Panc1 (cell line): ENCODE results near the gene SNUPN. TPM values are rescaled to one million over a fixed set of nuclear protein-coding genes. Genes with fewer than 3 reads are reported as not detected.

ENCODE experiments used
- ATAC-seq: fragments of 200-7000 bp; cut with Tn5 transposase; 2 replicates; pipeline ENCODE4 v1.9.1; 2020; ENCODE audit warnings: mild to moderate bottlenecking, moderate library complexity
- BruUV-seq: library from RNA; stranded (reverse); fragments of 400-500 nt; replicated peaks from 2 replicates; lab custom pipeline; 2021; lab: Mats Ljungman, UMichigan
- CTCF ChIA-PET: fragments of 300-600 bp; sonication (Branson Sonifier 250); formaldehyde crosslinking; loops from one replicate; lab custom pipeline; 2022; ENCODE audit warnings: antibody characterized with exemption; lab: Charles Lee
- POLR2A ChIA-PET: fragments of 300-600 bp; sonication (Branson Sonifier 250); formaldehyde crosslinking; loops from one replicate; lab custom pipeline; 2022; ENCODE audit warnings: antibody characterized with exemption; lab: Charles Lee
- DNase-seq: peaks from one replicate; pipeline ENCODE4 v3.0.0-alpha.2; 2010; ENCODE audit warnings: low read depth, low spot score
- H3K27ac ChIP-seq: 2 replicates; pipeline ENCODE4 v1.5.1; 2011; ENCODE audit warnings: mild to moderate bottlenecking, low read length, inconsistent platforms
- H3K27me3 ChIP-seq: fragments of 200-500 bp; sonication (Bioruptor generic); 2 replicates; pipeline ENCODE4 v1.6.0; 2014; ENCODE audit warnings: low read length, inconsistent platforms; ENCODE audit not compliant: control insufficient read depth, insufficient read depth
- H3K36me3 ChIP-seq: fragments of 200-500 bp; sonication (Bioruptor generic); 2 replicates; pipeline ENCODE4 v1.5.1; 2014; ENCODE audit warnings: inconsistent platforms, mild to moderate bottlenecking, low read length, moderate library complexity; ENCODE audit not compliant: control insufficient read depth, insufficient read depth
- H3K4me1 ChIP-seq: 2 replicates; pipeline ENCODE4 v1.5.1; 2011; ENCODE audit warnings: inconsistent platforms, mild to moderate bottlenecking, low read length, moderate library complexity; ENCODE audit not compliant: control insufficient read depth, insufficient read depth
- H3K4me3 ChIP-seq, 2 experiments: 2 replicates each; pipeline ENCODE4 v1.5.1; 2011 to 2012; ENCODE audit warnings: low read depth in 2 of 2, low read length in 2 of 2, mild to moderate bottlenecking in 2 of 2, inconsistent platforms in 1 of 2, moderate library complexity in 1 of 2
- H3K9me3 ChIP-seq: fragments of 200-500 bp; sonication (Bioruptor generic); 2 replicates; pipeline ENCODE4 v1.5.1; 2014; ENCODE audit warnings: low read depth, mild to moderate bottlenecking, inconsistent platforms, low read length, moderate library complexity; ENCODE audit not compliant: control insufficient read depth, insufficient read depth
- POLR2AphosphoS5 ChIP-seq: IDR thresholded peaks from 2 replicates; pipeline ENCODE4 v1.6.1; 2012; ENCODE audit warnings: mild to moderate bottlenecking, low read depth, low read length, moderate library complexity
- REST ChIP-seq, 2 experiments: IDR thresholded peaks; 2 replicates each; pipeline ENCODE4 v1.6.1; 2011 to 2012; ENCODE audit warnings: low read depth in 2 of 2, control low read depth in 1 of 2, low read length in 1 of 2, mild to moderate bottlenecking in 1 of 2, moderate library complexity in 1 of 2; ENCODE audit not compliant: insufficient read depth in 1 of 2
- SIN3A ChIP-seq: IDR thresholded peaks from 2 replicates; pipeline ENCODE4 v1.6.1; 2012; ENCODE audit warnings: low read depth, mild to moderate bottlenecking, low read length, moderate library complexity, borderline replicate concordance; ENCODE audit not compliant: insufficient read depth
- TCF7L2 ChIP-seq: IDR thresholded peaks from 2 replicates; pipeline ENCODE4 v1.6.1; 2011; ENCODE audit warnings: mild to moderate bottlenecking, low read depth, low read length, inconsistent platforms
- in situ Hi-C: cut with HindIII; loops from 2 replicates; pipeline ENCODE4 v1.10.0; 2016; ENCODE audit warnings: low sequenced_read_pairs, low pct_unique_long_range_greater_than_20kb
- intact Hi-C: fragments of 100-400 bp; cut with micrococcal nuclease; formaldehyde crosslinking; loops from one replicate; pipeline ENCODE4 v1.10.0; 2022; ENCODE audit not compliant: unreplicated experiment
- total RNA-seq: library from RNA; stranded (reverse); gene quantifications from one replicate; pipeline ENCODE4 v1.2.1, GENCODE V29; 2021; ENCODE audit not compliant: unreplicated experiment
- TF ChIP-seq, protein P1 (sequence below): fragments of 450-650 bp; IDR thresholded peaks from 2 replicates; pipeline ENCODE4 v1.5.1; 2017; ENCODE audit warnings: mild to moderate bottlenecking

The SNUPN gene
- total RNA-seq, 1 experiment from 2014 or later, result 52.1 TPM

GRCh38 chr15:75578948-75579920 is 46.3 kb downstream of the SNUPN start, which contains the start of gene PTPN9:
Gene PTPN9, minus strand, starts transcription at chr15:75579315. Its CDS starts 539 bp downstream, at chr15:75578776.
- Histone ChIP-seq H3K4me1 (peaks cover 5% of the 10 kb centered on the region), H3K36me3 (no peaks in the 10 kb centered on the region; the same call in 1 of the 2 replicates), H3K27ac (peak within 1 kb of the TSS; percentile 95), H3K27me3 (no peaks in the 10 kb centered on the region), H3K4me3 (peak within 1 kb of the TSS; percentile 86 to 98), H3K9me3 (no peaks in the 10 kb centered on the region)
- no TSS peak for BruUV-seq
- in situ Hi-C loops, result no loop called here
- POLR2A ChIA-PET, result interaction anchor here (0.6 kb wide), 2 partner anchors 29 to 294 kb away, joined by 3 read pairs; no protein-coding TSS in a partner anchor
- intact Hi-C loops, result no loop called here
- no peak for DNase-seq
- TF ChIP-seq SIN3A (0 out of 2 replicates have a peak, but pooled peaks have one; percentile 83), POLR2AphosphoS5 (peak; percentile 64; the same call in 1 of the 2 replicates), REST (IDR thresholded peaks at IDR 0.05; ENCODE audit: insufficient read depth in 1 of 2, low read depth in 2 of 2, low read length in 1 of 2) (no peak), TCF7L2 (no peak)
- TF ChIP-seq, protein P1, sequence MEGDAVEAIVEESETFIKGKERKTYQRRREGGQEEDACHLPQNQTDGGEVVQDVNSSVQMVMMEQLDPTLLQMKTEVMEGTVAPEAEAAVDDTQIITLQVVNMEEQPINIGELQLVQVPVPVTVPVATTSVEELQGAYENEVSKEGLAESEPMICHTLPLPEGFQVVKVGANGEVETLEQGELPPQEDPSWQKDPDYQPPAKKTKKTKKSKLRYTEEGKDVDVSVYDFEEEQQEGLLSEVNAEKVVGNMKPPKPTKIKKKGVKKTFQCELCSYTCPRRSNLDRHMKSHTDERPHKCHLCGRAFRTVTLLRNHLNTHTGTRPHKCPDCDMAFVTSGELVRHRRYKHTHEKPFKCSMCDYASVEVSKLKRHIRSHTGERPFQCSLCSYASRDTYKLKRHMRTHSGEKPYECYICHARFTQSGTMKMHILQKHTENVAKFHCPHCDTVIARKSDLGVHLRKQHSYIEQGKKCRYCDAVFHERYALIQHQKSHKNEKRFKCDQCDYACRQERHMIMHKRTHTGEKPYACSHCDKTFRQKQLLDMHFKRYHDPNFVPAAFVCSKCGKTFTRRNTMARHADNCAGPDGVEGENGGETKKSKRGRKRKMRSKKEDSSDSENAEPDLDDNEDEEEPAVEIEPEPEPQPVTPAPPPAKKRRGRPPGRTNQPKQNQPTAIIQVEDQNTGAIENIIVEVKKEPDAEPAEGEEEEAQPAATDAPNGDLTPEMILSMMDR, result peak; percentile 82; the same call in 1 of the 2 replicates
- peak; percentile 88 for ATAC-seq
- CTCF ChIA-PET, result interaction anchor here (0.6 to 1.0 kb wide), 2 partner anchors 69 to 129 kb away, joined by 5 to 9 read pairs; partner anchors contain the start of gene SNX33

GRCh38 chr15:75578173-75578947 is 47.2 kb downstream of the SNUPN start:
- ChIA-PET CTCF (interaction anchor here (0.5 to 0.6 kb wide), 2 partner anchors 19 to 128 kb away, joined by 5 to 7 read pairs; no protein-coding TSS in a partner anchor), POLR2A (interaction anchor here (0.6 kb wide), 2 partner anchors 28 to 294 kb away, joined by 3 read pairs; no protein-coding TSS in a partner anchor)
- DNase-seq, result no peak
- ATAC-seq, result peak; percentile 67
- Histone ChIP-seq H3K27ac (peak overlapping the region; percentile 95), H3K36me3 (no peaks in the 10 kb centered on the region; the same call in 1 of the 2 replicates), H3K27me3 (no peaks in the 10 kb centered on the region), H3K4me3 (peak overlapping the region; percentile 86 to 98), H3K9me3 (no peaks in the 10 kb centered on the region), H3K4me1 (peaks cover 14% of the 10 kb centered on the region)
- in situ Hi-C loops, result no loop called here
- TF ChIP-seq POLR2AphosphoS5 (no peak), SIN3A (peak; percentile 48; the same call in 1 of the 2 replicates)
- no TSS peak for BruUV-seq
- intact Hi-C loops, result no loop called here
